Natural killer cell (primary cell): Measurements from ENCODE around the gene KIF11. TPM values are rescaled to one million over a fixed set of nuclear protein-coding genes. Genes with fewer than 3 reads are reported as not detected.

ENCODE experiments used
- ATAC-seq, 3 donors: fragments of 150-1000 bp in 2 of 3; fragments of 200-7000 bp in 1 of 3; cut with Tn5 transposase; 1 replicate in 1 of 3; 2 replicates in 2 of 3; pipeline ENCODE4 v1.10.0; 2021; ENCODE audit warnings: mild to moderate bottlenecking in 2 of 3, moderate library complexity in 2 of 3
- DNase-seq, 2 donors: peaks; one replicate each; pipeline versions ENCODE4 v3.0.0 to v3.0.0-alpha.2; 2013 to 2021; ENCODE audit warnings: mixed read lengths in 1 of 2
- H3K27ac ChIP-seq: one replicate; pipeline ENCODE4 v1.5.1; 2013; ENCODE audit warnings: mild to moderate bottlenecking, low read length
- H3K27me3 ChIP-seq: one replicate; pipeline ENCODE4 v1.6.1; 2013; ENCODE audit warnings: low read length; ENCODE audit not compliant: control insufficient read depth, insufficient read depth
- H3K36me3 ChIP-seq: one replicate; pipeline ENCODE4 v1.6.1; 2013; ENCODE audit warnings: low read length; ENCODE audit not compliant: control insufficient read depth, insufficient read depth
- H3K4me1 ChIP-seq: one replicate; pipeline ENCODE4 v1.6.1; 2013; ENCODE audit warnings: low read length; ENCODE audit not compliant: control insufficient read depth, insufficient read depth
- H3K4me3 ChIP-seq: one replicate; pipeline ENCODE4 v1.5.1; 2013; ENCODE audit warnings: low read length
- H3K9me3 ChIP-seq: one replicate; pipeline ENCODE4 v1.6.1; 2013; ENCODE audit warnings: low read length; ENCODE audit not compliant: control insufficient read depth, insufficient read depth
- H3K27ac Mint-ChIP-seq, 2 donors: one replicate each; pipeline ENCODE4 v1.8.0; 2022; ENCODE audit warnings: mild to moderate bottlenecking in 2 of 2, mixed read lengths in 2 of 2, moderate library complexity in 1 of 2
- H3K27me3 Mint-ChIP-seq, 2 donors: one replicate each; pipeline ENCODE4 v1.8.0; 2022; ENCODE audit warnings: low read depth in 2 of 2, mixed read lengths in 2 of 2
- H3K36me3 Mint-ChIP-seq: one replicate; pipeline ENCODE4 v1.8.0; 2022; ENCODE audit warnings: mixed read lengths
- H3K4me1 Mint-ChIP-seq, 2 donors: one replicate each; pipeline ENCODE4 v1.8.0; 2022; ENCODE audit warnings: mixed read lengths in 2 of 2
- H3K4me3 Mint-ChIP-seq: one replicate; pipeline ENCODE4 v1.8.0; 2022; ENCODE audit warnings: mild to moderate bottlenecking, moderate library complexity, mixed read lengths
- H3K9me3 Mint-ChIP-seq, 2 donors: one replicate each; pipeline ENCODE4 v1.8.0; 2022; ENCODE audit warnings: mixed read lengths in 2 of 2
- WGBS: methylation state at CpG from one replicate; pipeline ENCODE4 v1.1.7; 2013; ENCODE audit warnings: missing lambda C conversion rate; ENCODE audit not compliant: insufficient coverage; 5-methylcytosine and 5-hydroxymethylcytosine counted together
- intact Hi-C: fragments of 100-400 bp; cut with micrococcal nuclease; formaldehyde crosslinking; loops from one replicate; pipeline ENCODE4 v1.14.2; 2022
- total RNA-seq, 4 donors: library from RNA; stranded (reverse); fragments of 120-200 nt in 1 of 4; gene quantifications; one replicate each; pipeline versions ENCODE4 v1.2.3 to v1.2.4, GENCODE V29; 2013 to 2022
- TF ChIP-seq, protein P1 (sequence below): fragments of 200-600 bp; IDR thresholded peaks from one replicate; pipeline ENCODE4 v1.8.0; 2022; ENCODE audit warnings: antibody characterized with exemption

The KIF11 gene
- total RNA-seq, 3 donors from 2014 or later (not counting 1 experiment from before 2014, with no cell fraction given), result 1.3 to 2.4 (median 1.9) TPM

- DNase-seq (no peak), ATAC-seq (no peak)
- Mint-ChIP-seq H3K4me1 (peaks cover 27% of the 10 kb centered on the region in 2 donors), H3K9me3 (no peaks in the 10 kb centered on the region), H3K27me3 (no peaks in the 10 kb centered on the region), H3K36me3 (no peaks in the 10 kb centered on the region), H3K4me3 (peak overlapping the region; percentile 41), H3K27ac (peak overlapping the region in 1 of 2 donors; percentile 32)
- TF ChIP-seq, protein P1, sequence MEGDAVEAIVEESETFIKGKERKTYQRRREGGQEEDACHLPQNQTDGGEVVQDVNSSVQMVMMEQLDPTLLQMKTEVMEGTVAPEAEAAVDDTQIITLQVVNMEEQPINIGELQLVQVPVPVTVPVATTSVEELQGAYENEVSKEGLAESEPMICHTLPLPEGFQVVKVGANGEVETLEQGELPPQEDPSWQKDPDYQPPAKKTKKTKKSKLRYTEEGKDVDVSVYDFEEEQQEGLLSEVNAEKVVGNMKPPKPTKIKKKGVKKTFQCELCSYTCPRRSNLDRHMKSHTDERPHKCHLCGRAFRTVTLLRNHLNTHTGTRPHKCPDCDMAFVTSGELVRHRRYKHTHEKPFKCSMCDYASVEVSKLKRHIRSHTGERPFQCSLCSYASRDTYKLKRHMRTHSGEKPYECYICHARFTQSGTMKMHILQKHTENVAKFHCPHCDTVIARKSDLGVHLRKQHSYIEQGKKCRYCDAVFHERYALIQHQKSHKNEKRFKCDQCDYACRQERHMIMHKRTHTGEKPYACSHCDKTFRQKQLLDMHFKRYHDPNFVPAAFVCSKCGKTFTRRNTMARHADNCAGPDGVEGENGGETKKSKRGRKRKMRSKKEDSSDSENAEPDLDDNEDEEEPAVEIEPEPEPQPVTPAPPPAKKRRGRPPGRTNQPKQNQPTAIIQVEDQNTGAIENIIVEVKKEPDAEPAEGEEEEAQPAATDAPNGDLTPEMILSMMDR, result no peak
- intact Hi-C loops, result no loop called here
- H3K27me3 ChIP-seq, result no peaks in the 10 kb centered on the region
- 78% methylated on average over 2 of the region's 2 CpGs for WGBS
- H3K9me3 ChIP-seq, result no peaks in the 10 kb centered on the region
- H3K4me1 ChIP-seq, result peaks cover 21% of the 10 kb centered on the region
- H3K27ac ChIP-seq, result no peak overlapping the region
- no peak overlapping the region for H3K4me3 ChIP-seq
- H3K36me3 ChIP-seq, result no peaks in the 10 kb centered on the region
Measured at GRCh38 chr10:92595505-92595904, 2.6 kb downstream of the KIF11 start.

DNA sequence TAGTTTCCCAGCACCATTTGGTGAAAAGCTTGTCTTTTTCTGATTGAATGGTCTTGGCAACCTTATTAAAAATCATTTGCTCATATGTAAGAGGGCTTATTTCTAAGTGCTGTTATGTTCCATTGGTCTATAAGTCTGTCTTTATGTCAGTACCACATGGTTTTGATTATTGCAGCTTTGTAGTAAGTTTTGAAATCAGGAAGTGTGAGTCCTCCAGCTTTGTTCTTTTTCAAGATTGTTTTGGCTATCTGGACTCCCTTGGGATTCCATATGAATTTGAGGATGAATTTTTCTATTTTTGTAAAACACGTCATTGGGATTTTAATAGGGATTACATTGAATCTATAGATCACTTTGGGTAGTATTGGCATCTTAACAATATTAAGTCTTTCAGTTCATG, 5.4 kb downstream of the KIF11 start:
- WGBS, result no CpG with 5 or more reads among the region's 1 CpG
- intact Hi-C loops, result no loop called here

DNA sequence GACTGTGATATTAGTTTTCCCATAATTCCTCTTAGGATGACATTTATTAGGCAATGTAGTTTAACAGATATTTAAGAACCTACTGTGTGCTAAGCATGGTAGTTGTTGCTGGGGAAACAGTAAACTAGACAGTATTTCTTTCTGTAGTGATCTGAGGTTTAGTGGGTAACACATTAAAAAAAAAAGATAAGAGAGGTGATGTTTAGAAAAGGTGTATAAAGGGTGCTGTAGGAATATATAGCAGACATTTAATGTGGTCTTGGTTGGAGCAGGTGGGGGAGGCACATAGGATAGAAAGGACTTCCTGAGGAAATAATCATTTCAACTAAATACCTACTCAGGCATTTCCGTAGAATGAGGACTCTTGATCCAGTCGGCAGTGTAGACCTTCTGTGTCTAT, 11.9 kb downstream of the KIF11 start:
- H3K27me3 ChIP-seq, result no peaks in the 10 kb centered on the region
- H3K4me3 ChIP-seq, result no peak overlapping the region
- Mint-ChIP-seq H3K27ac (peak overlapping the region; percentile 16 to 58), H3K4me3 (no peak overlapping the region), H3K9me3 (no peaks in the 10 kb centered on the region), H3K36me3 (no peaks in the 10 kb centered on the region), H3K4me1 (peaks cover 14 to 29% of the 10 kb centered on the region in 2 donors), H3K27me3 (no peaks in the 10 kb centered on the region)
- WGBS, result 46% methylated on average over 2 of the region's 2 CpGs
- TF ChIP-seq, protein P1, result no peak
- H3K36me3 ChIP-seq, result no peaks in the 10 kb centered on the region
- H3K4me1 ChIP-seq, result no peaks in the 10 kb centered on the region
- no peaks in the 10 kb centered on the region for H3K9me3 ChIP-seq
- ATAC-seq (peak in 1 of 3 donors; percentile 20), DNase-seq (peak in 1 of 2 donors; percentile 15)
- H3K27ac ChIP-seq, result no peak overlapping the region
- intact Hi-C loops, result no loop called here

More for the DNA sequence above, 5.4 kb downstream of the KIF11 start:
- DNase-seq, result no peak
- peaks cover 2% of the 10 kb centered on the region for H3K4me1 ChIP-seq
- no peak overlapping the region for H3K27ac ChIP-seq
- Mint-ChIP-seq H3K27ac (no peak overlapping the region), H3K4me1 (peaks cover 10 to 20% of the 10 kb centered on the region in 2 donors), H3K27me3 (no peaks in the 10 kb centered on the region), H3K4me3 (no peak overlapping the region), H3K9me3 (no peaks in the 10 kb centered on the region), H3K36me3 (no peaks in the 10 kb centered on the region)
- no peaks in the 10 kb centered on the region for H3K27me3 ChIP-seq
- TF ChIP-seq, protein P1, result no peak
- H3K36me3 ChIP-seq, result no peaks in the 10 kb centered on the region
- ATAC-seq, result no peak
- no peaks in the 10 kb centered on the region for H3K9me3 ChIP-seq
- H3K4me3 ChIP-seq, result no peak overlapping the region

- Mint-ChIP-seq H3K27ac (no peak overlapping the region), H3K4me3 (no peak overlapping the region), H3K36me3 (no peaks in the 10 kb centered on the region), H3K9me3 (no peaks in the 10 kb centered on the region), H3K4me1 (peaks cover 4 to 13% of the 10 kb centered on the region in 2 donors), H3K27me3 (no peaks in the 10 kb centered on the region)
- Histone ChIP-seq H3K27ac (no peak overlapping the region), H3K9me3 (no peaks in the 10 kb centered on the region), H3K4me3 (no peak overlapping the region), H3K36me3 (no peaks in the 10 kb centered on the region), H3K27me3 (no peaks in the 10 kb centered on the region), H3K4me1 (no peaks in the 10 kb centered on the region)
- TF ChIP-seq, protein P1, result no peak
- no peak for ATAC-seq
- DNase-seq, result no peak
- 100% methylated on average over 1 of the region's 3 CpGs for WGBS
- intact Hi-C loops, result no loop called here
Measured at GRCh38 chr10:92615515-92615914, 22.6 kb downstream of the KIF11 start.
